ENCODE data around the gene LTF. TPM values are rescaled to one million over a fixed set of nuclear protein-coding genes. Genes with fewer than 3 reads are reported as not detected.

Gene LTF
- total and polyA plus RNA-seq, 2 of the 13 experiments (the other 11 are each of a cell fraction or from before 2014, with no cell fraction given): not detected

GRCh38 chr3:46488735-46489361 is 24.1 kb upstream of the LTF start (continued):
- no peak for TF ChIP-seq MLXIP (CRISPR knock-in tag; IDR thresholded peaks at IDR 0.05; ENCODE audit: borderline replicate concordance)
- no peak for TF ChIP-seq KLF15 (CRISPR knock-in tag; IDR thresholded peaks at IDR 0.05; ENCODE audit: borderline replicate concordance)
- TF ChIP-seq CEBPZ (IDR thresholded peaks at IDR 0.05; ENCODE audit: low read length): no peak
- TF ChIP-seq ZNF44 (CRISPR knock-in tag; IDR thresholded peaks at IDR 0.05): no peak
- TF ChIP-seq, protein P1, sequence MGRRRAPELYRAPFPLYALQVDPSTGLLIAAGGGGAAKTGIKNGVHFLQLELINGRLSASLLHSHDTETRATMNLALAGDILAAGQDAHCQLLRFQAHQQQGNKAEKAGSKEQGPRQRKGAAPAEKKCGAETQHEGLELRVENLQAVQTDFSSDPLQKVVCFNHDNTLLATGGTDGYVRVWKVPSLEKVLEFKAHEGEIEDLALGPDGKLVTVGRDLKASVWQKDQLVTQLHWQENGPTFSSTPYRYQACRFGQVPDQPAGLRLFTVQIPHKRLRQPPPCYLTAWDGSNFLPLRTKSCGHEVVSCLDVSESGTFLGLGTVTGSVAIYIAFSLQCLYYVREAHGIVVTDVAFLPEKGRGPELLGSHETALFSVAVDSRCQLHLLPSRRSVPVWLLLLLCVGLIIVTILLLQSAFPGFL (CRISPR knock-in tag; IDR thresholded peaks at IDR 0.05): no peak
- TF ChIP-seq, protein P2, sequence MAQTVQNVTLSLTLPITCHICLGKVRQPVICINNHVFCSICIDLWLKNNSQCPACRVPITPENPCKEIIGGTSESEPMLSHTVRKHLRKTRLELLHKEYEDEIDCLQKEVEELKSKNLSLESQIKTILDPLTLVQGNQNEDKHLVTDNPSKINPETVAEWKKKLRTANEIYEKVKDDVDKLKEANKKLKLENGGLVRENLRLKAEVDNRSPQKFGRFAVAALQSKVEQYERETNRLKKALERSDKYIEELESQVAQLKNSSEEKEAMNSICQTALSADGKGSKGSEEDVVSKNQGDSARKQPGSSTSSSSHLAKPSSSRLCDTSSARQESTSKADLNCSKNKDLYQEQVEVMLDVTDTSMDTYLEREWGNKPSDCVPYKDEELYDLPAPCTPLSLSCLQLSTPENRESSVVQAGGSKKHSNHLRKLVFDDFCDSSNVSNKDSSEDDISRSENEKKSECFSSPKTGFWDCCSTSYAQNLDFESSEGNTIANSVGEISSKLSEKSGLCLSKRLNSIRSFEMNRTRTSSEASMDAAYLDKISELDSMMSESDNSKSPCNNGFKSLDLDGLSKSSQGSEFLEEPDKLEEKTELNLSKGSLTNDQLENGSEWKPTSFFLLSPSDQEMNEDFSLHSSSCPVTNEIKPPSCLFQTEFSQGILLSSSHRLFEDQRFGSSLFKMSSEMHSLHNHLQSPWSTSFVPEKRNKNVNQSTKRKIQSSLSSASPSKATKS (CRISPR knock-in tag; IDR thresholded peaks at IDR 0.05): no peak
- TF ChIP-seq HNRNPLL (IDR thresholded peaks at IDR 0.05; ENCODE audit: low read depth, low read length, poor library complexity, severe bottlenecking): no peak
- TF ChIP-seq PAXIP1 (CRISPR knock-in tag; conservative IDR thresholded peaks at IDR 0.05): no peak
- no peak for TF ChIP-seq ZZZ3 (CRISPR knock-in tag; IDR thresholded peaks at IDR 0.05; ENCODE audit: borderline replicate concordance)
- TF ChIP-seq ZNF839 (CRISPR knock-in tag; IDR thresholded peaks at IDR 0.05; ENCODE audit: borderline replicate concordance): no peak; the same call in 1 of the 2 replicates
- TF ChIP-seq ZBTB20 (CRISPR knock-in tag; IDR thresholded peaks at IDR 0.05; ENCODE audit: borderline replicate concordance, low read depth): no peak
- TF ChIP-seq ZNF674 (CRISPR knock-in tag; IDR thresholded peaks at IDR 0.05; ENCODE audit: low read depth): no peak
- no peak for TF ChIP-seq CEBPB (IDR thresholded peaks at IDR 0.05; ENCODE audit: borderline replicate concordance, low read depth, low read length)
- TF ChIP-seq ZBTB38 (CRISPR knock-in tag; IDR thresholded peaks at IDR 0.05): no peak
- TF ChIP-seq ZNF557 (CRISPR knock-in tag; IDR thresholded peaks at IDR 0.05): no peak

Data from HepG2 (cell line).